NCI-H510A (cell line): ENCODE measurements around the gene RSPH10B.
"Not testable (repeated sequence)": the region's sequence is repeated elsewhere in the genome, so short reads cannot be mapped to it uniquely, and the experiment has no call there.

ENCODE experiments used
- DNase-seq: peaks from one replicate; lab custom pipeline; 2025; lab: John Stamatoyannopoulos, UW

RSPH10B gene

GRCh38 chr7:5970347-5970911 is at the start of gene RSPH10B:
RSPH10B (minus strand) TSS chr7:5970689; CDS start chr7:5967116, 3,573 bp downstream.
- not testable (repeated sequence) for DNase-seq

- no peak for DNase-seq
Observed at GRCh38 chr7:6016653-6016966, 46.1 kb upstream of the RSPH10B start.

- DNase-seq, result no peak
Observed at GRCh38 chr7:6015917-6016652, 45.6 kb upstream of the RSPH10B start.

- no peak for DNase-seq
Observed at GRCh38 chr7:6012355-6013104, 42.0 kb upstream of the RSPH10B start.

- no peak for DNase-seq
Observed at GRCh38 chr7:6011541-6011940, 41.1 kb upstream of the RSPH10B start.

GRCh38 chr7:6010370-6010769 is 39.9 kb upstream of the RSPH10B start:
- DNase-seq, result not testable (repeated sequence)

GRCh38 chr7:6008668-6009611 is 38.5 kb upstream of the RSPH10B start, which contains the start of the genes AIMP2 and PMS2:
AIMP2 (plus strand) TSS chr7:6009272; CDS start chr7:6009364, 92 bp downstream.
PMS2 (minus strand) TSS chr7:6009049; CDS start chr7:6009019, 30 bp downstream.
- DNase-seq, result peak; percentile 94

GRCh38 chr7:6007835-6008590 is 37.5 kb upstream of the RSPH10B start:
- not testable (repeated sequence) for DNase-seq

- no peak for DNase-seq
Observed at GRCh38 chr7:6007386-6007785, 36.9 kb upstream of the RSPH10B start.

GRCh38 chr7:5997210-5997808 is 26.8 kb upstream of the RSPH10B start:
- DNase-seq, result peak; percentile 28

GRCh38 chr7:5987061-5987460 is 16.6 kb upstream of the RSPH10B start:
- DNase-seq, result not testable (repeated sequence)

GRCh38 chr7:5979680-5980314 is 9.3 kb upstream of the RSPH10B start:
- DNase-seq, result not testable (repeated sequence)

- DNase-seq, result not testable (repeated sequence)
Observed at GRCh38 chr7:5973580-5973979, 3.1 kb upstream of the RSPH10B start.

- DNase-seq, result not testable (repeated sequence)
Observed at GRCh38 chr7:5963810-5964209, 6.7 kb downstream of the RSPH10B start.

GRCh38 chr7:5963205-5963604 is 7.3 kb downstream of the RSPH10B start:
- not testable (repeated sequence) for DNase-seq

- DNase-seq, result not testable (repeated sequence)
Observed at GRCh38 chr7:5934945-5935450, 35.5 kb downstream of the RSPH10B start.

- not testable (repeated sequence) for DNase-seq
Observed at GRCh38 chr7:5931905-5932644, 38.4 kb downstream of the RSPH10B start.

- DNase-seq, result not testable (repeated sequence)
Observed at GRCh38 chr7:5931250-5931649, 39.2 kb downstream of the RSPH10B start.

GRCh38 chr7:5930290-5930689 is 40.2 kb downstream of the RSPH10B start:
- not testable (repeated sequence) for DNase-seq
